ENCODE results near the gene MIGA2. TPM values are rescaled to one million over a fixed set of nuclear protein-coding genes. Genes with fewer than 3 reads are reported as not detected.

The MIGA2 gene
- total RNA-seq, 1 experiment from 2014 or later, result 23.7 TPM

DNA sequence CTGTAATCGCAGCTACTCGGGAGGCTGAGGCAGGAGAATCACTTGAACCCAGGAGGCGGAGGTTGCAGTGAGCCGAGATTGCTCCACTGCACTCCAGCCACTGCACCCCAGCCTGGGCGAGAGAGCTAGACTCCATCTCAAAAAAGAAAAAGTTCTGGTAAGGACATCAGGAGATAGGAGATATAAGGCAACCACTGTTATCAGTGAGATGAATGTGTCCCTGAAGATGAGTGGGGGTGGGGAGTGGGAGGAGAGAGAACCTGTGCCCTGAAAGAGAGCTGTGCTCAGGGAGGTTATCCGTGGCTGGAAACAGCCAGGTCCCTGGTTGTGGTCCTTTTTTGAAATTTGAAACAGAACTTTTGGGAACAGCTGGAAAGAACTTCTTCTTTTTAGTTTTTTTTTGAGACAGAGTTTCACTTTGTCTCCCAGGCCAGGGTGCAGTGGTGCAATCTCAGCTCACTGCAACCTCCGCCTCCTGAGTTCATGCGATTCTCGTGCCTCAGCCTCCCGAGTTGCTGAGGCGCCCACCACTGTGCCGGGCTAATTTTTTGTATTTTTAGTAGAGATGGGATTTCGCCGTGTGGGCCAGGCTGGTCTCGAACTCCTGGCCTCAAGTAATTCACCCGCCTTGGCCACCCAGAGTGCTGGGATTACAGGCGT is 77.3 kb downstream of the MIGA2 start:
- H3K4me2 ChIP-seq (ENCODE audit: low read length), result no peak overlapping the region
- H3K27me3 ChIP-seq (ENCODE audit: insufficient read depth, low read length), result no peaks in the 10 kb centered on the region
- no peak for ATAC-seq
- H3K27ac ChIP-seq (ENCODE audit: low read depth, low read length), result no peak overlapping the region
- no peak for DNase-seq (ENCODE audit: low read depth, low spot score)
- no peak overlapping the region for H2AFZ ChIP-seq (ENCODE audit: low read depth, low read length, poor library complexity, severe bottlenecking)
- no peaks in the 10 kb centered on the region for H4K20me1 ChIP-seq (ENCODE audit: insufficient read depth)
- ChIA-PET POLR2A (interaction anchor here (0.6 to 1.1 kb wide), 2 partner anchors 64 to 327 kb away, joined by 3 to 4 read pairs; partner anchors contain the start of gene IER5L), CTCF (no interaction called here), RAD21 (ENCODE audit: low non-redundant PET in 1 of 2, low total read pairs in 2 of 2, uncharacterized antibody in 2 of 2, unreplicated experiment in 2 of 2) (no interaction called here)
- TF ChIP-seq CBX3 (IDR thresholded peaks at IDR 0.05; ENCODE audit: low read depth) (no peak), JUND (IDR thresholded peaks at IDR 0.05) (no peak), SRF (IDR thresholded peaks at IDR 0.05; ENCODE audit: low read depth) (no peak), CEBPB (IDR thresholded peaks at IDR 0.05; ENCODE audit: low read depth) (no peak), MAX (IDR thresholded peaks at IDR 0.05) (no peak), ZNF274 (IDR thresholded peaks at IDR 0.05; ENCODE audit: low read depth, low read length) (no peak), ELF1 (IDR thresholded peaks at IDR 0.05; ENCODE audit: borderline replicate concordance, low read depth) (no peak), TCF7L2 (IDR thresholded peaks at IDR 0.05; ENCODE audit: borderline replicate concordance, extremely low read depth, insufficient read depth, insufficient read length) (no peak), ATF3 (IDR thresholded peaks at IDR 0.05) (no peak), SIN3A (IDR thresholded peaks at IDR 0.05; ENCODE audit: low read depth) (no peak), POLR2A (IDR thresholded peaks at IDR 0.05; ENCODE audit: borderline replicate concordance, extremely low read depth, insufficient read depth, insufficient read length) (no peak), EZH2phosphoT487 (IDR thresholded peaks at IDR 0.05; ENCODE audit: borderline replicate concordance) (no peak), RAD21 (IDR thresholded peaks at IDR 0.05; ENCODE audit: low read depth) (no peak), YY1 (IDR thresholded peaks at IDR 0.05; ENCODE audit: extremely low read depth, insufficient replicate concordance, low read depth, low read length) (no peak)
- TF ChIP-seq, protein P1, sequence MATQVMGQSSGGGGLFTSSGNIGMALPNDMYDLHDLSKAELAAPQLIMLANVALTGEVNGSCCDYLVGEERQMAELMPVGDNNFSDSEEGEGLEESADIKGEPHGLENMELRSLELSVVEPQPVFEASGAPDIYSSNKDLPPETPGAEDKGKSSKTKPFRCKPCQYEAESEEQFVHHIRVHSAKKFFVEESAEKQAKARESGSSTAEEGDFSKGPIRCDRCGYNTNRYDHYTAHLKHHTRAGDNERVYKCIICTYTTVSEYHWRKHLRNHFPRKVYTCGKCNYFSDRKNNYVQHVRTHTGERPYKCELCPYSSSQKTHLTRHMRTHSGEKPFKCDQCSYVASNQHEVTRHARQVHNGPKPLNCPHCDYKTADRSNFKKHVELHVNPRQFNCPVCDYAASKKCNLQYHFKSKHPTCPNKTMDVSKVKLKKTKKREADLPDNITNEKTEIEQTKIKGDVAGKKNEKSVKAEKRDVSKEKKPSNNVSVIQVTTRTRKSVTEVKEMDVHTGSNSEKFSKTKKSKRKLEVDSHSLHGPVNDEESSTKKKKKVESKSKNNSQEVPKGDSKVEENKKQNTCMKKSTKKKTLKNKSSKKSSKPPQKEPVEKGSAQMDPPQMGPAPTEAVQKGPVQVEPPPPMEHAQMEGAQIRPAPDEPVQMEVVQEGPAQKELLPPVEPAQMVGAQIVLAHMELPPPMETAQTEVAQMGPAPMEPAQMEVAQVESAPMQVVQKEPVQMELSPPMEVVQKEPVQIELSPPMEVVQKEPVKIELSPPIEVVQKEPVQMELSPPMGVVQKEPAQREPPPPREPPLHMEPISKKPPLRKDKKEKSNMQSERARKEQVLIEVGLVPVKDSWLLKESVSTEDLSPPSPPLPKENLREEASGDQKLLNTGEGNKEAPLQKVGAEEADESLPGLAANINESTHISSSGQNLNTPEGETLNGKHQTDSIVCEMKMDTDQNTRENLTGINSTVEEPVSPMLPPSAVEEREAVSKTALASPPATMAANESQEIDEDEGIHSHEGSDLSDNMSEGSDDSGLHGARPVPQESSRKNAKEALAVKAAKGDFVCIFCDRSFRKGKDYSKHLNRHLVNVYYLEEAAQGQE (IDR thresholded peaks at IDR 0.05; ENCODE audit: low read depth), result no peak
- peaks cover 66% of the 10 kb centered on the region for H3K79me2 ChIP-seq (ENCODE audit: insufficient read depth, low read length)
- no TSS peak for BruUV-seq (replicated peaks)
- peaks cover 21 to 52% of the 10 kb centered on the region in 2 experiments for H3K4me1 ChIP-seq (ENCODE audit: control insufficient read depth in 1 of 2, insufficient read depth in 2 of 2, low read length in 2 of 2)
- H3K9me2 ChIP-seq (ENCODE audit: insufficient read depth), result no peaks in the 10 kb centered on the region
- no peak overlapping the region for H3K9ac ChIP-seq (ENCODE audit: low read length)
- no peaks in the 10 kb centered on the region for H3K9me3 ChIP-seq (ENCODE audit: control insufficient read depth in 1 of 2, insufficient read depth in 1 of 2, low read depth in 1 of 2, low read length in 2 of 2)
- no peak overlapping the region for H3K4me3 ChIP-seq (replicated peaks in 1 of 2; ENCODE audit: low read depth in 1 of 2, low read length in 2 of 2)
- H3K36me3 ChIP-seq (ENCODE audit: control insufficient read depth in 1 of 2, insufficient read depth in 2 of 2, low read length in 2 of 2), result no peaks in the 10 kb centered on the region
- intact Hi-C loops (cut with micrococcal nuclease), result no loop called here
